Muscle of leg (tissue), 11 donors: ENCODE results near the gene CERK. TPM values are rescaled to one million over a fixed set of nuclear protein-coding genes. Genes with fewer than 3 reads are reported as not detected.

Experiments used
- DNase-seq: peaks from one replicate; pipeline ENCODE4 v3.0.0; 2013
- H3K27ac ChIP-seq: one replicate; pipeline ENCODE4 v1.5.1; 2013; ENCODE audit warnings: mild to moderate bottlenecking, low read length, control low read depth
- H3K27me3 ChIP-seq: one replicate; pipeline ENCODE4 v1.6.1; 2013; ENCODE audit warnings: low read length; ENCODE audit not compliant: control insufficient read depth, insufficient read depth
- H3K36me3 ChIP-seq: one replicate; pipeline ENCODE4 v1.6.1; 2013; ENCODE audit warnings: low read length; ENCODE audit not compliant: control insufficient read depth, insufficient read depth
- H3K4me1 ChIP-seq: one replicate; pipeline ENCODE4 v1.6.1; 2013; ENCODE audit warnings: low read length; ENCODE audit not compliant: control insufficient read depth, insufficient read depth
- H3K4me3 ChIP-seq: one replicate; pipeline ENCODE4 v1.5.1; 2013; ENCODE audit warnings: low read length, control low read depth
- H3K9me3 ChIP-seq: replicated peaks from 2 replicates; pipeline ENCODE4 v1.6.1; 2013; ENCODE audit warnings: low read depth, low read length; ENCODE audit not compliant: control insufficient read depth
- WGBS: methylation state at CpG from one replicate; pipeline ENCODE4 v1.1.5; 2013; ENCODE audit warnings: missing lambda C conversion rate; ENCODE audit not compliant: insufficient coverage; 5-methylcytosine and 5-hydroxymethylcytosine counted together
- polyA plus RNA-seq, 8 donors: library from polyadenylated mRNA; unstranded; fragments of 120-200 nt; gene quantifications; one replicate each; pipeline versions ENCODE4 v1.2.1 to v1.2.3, GENCODE V29; 2013; ENCODE audit warnings: inconsistent platforms in 1 of 8, low replicate concordance in 1 of 8; ENCODE audit not compliant: insufficient read length in 8 of 8, insufficient read depth in 1 of 8
- total RNA-seq: library from RNA; stranded (reverse); fragments of 120-200 nt; gene quantifications from one replicate; pipeline ENCODE4 v1.2.4, GENCODE V29; 2013

The CERK gene
- total and polyA plus RNA-seq, 9 donors, result 18.5 to 33.0 (median 25.4) TPM

DNA sequence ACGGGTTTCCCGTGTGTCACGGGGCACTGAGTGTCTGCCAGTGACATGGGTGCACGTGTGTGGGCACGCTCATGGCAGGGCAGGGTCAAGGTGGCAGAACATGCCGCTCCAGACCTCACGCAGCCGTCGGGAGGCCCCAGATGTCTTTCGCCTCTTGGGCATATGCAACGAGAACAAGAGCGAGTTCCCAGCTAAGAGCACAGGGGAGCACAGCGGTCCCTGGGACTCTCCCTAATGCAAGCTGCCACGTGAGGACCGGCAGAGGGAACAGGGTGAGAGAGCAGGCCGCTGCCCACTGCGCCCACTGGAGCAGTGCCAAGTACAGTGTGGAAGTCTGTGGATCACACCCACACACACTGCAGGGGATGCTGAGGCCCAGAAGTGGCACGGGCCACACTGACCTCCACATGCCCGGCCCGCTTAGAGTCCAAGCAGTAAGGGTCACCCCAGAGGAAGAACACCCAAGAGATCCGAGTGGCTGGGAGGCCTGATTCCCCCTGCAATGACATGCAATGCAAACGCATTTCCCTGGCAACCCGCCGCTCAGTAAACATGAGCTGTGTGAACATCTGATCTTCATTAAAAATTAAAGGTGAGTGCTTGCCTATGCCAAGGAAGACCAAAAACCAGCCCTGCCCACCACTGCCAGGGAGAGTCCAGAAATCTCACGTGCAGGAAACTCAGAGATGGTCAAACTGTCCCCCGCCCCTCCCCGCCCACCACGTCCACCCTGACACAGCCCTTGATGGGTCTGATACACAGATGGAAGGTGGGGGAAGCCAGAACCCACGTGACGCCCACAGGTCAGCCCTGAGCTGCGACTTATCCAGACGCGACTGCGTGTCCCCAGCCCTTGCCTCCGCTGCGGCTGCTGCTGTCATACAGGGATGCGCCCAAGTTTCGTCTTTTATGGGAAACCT lies 11.7 kb downstream of the CERK start:
- Histone ChIP-seq H3K27me3 (no peaks in the 10 kb centered on the region), H3K4me3 (no peak overlapping the region), H3K4me1 (peaks cover 29% of the 10 kb centered on the region), H3K9me3 (no peaks in the 10 kb centered on the region), H3K36me3 (peaks cover 25% of the 10 kb centered on the region), H3K27ac (no peak overlapping the region)
- 69% methylated on average over 32 of the region's 38 CpGs for WGBS
- DNase-seq, result no peak

DNA sequence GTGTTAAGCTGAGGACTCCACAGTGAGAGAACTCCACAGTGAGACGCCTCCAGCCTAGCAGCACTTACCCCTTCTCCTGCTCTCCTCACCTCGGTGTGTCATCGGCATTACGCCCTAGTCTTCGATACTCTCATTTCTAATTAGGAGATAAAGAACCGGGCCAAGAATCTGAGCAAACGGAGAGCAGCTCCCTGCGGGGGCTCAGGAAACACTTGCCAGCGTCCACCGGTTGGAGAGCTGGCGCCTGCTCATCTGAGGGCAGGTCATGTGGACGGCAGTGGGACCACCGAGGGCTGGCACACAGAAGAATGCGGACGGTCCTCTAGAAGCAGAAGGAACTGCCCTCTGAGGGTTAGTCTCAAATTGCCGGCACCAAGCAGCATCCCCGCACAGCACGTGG lies 13.0 kb downstream of the CERK start:
- Histone ChIP-seq H3K4me3 (no peak overlapping the region), H3K27ac (no peak overlapping the region), H3K36me3 (peaks cover 27% of the 10 kb centered on the region), H3K4me1 (peaks cover 19% of the 10 kb centered on the region), H3K9me3 (no peaks in the 10 kb centered on the region), H3K27me3 (no peaks in the 10 kb centered on the region)
- DNase-seq, result no peak
- WGBS, result 79% methylated on average over 18 of the region's 18 CpGs

DNA sequence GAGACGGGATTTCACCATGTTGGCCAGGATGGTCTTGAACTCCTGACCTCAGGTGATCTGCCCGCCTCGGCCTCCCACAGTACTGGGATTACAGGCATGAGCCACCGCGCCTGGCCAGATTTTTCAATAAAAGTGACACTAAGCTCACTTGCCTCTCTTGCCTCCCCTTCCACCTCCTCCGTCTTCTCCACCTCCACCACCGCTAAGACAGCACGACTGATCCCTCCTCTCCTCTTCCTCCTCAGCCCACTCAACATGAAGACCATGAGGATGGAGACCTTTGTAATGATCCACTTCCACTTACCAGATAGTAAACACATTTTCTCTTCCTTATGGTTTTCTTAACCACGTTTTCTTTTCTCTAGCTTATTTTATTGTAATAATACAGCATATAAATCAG lies 14.2 kb downstream of the CERK start:
- H3K9me3 ChIP-seq, result no peaks in the 10 kb centered on the region
- no peak for DNase-seq
- no peak overlapping the region for H3K4me3 ChIP-seq
- H3K36me3 ChIP-seq, result peaks cover 36% of the 10 kb centered on the region
- no peaks in the 10 kb centered on the region for H3K27me3 ChIP-seq
- H3K27ac ChIP-seq, result no peak overlapping the region
- WGBS, result 91% methylated on average over 8 of the region's 9 CpGs
- peaks cover 19% of the 10 kb centered on the region for H3K4me1 ChIP-seq

DNA sequence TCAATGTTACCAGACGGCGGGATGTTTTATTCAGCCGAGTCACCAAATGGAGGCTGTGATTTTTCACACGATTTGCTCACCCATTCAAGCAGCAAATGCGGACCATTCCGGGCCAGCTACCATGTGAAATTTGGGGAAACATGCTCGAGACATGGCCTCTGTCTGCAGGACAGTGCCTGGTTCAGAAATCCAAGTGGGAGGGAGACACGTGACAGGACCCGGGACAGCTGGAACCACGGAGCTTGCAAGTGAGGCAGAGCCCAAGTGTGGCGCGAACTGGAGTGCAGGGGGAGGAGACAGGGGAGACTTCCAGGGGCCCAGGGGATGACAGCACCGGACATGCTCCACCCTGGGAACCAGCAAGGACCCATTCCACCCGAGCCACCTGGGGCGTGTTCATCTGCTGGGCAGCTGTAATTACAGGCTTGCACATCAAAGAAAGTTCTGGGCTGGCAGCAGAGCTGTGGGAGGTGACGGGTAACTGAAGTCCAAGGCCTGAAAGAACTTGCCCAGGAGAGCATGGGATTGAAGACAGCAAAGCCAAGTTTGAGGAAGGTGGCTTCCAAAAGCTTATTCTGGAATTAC lies 16.5 kb downstream of the CERK start:
- Histone ChIP-seq H3K4me1 (peaks cover 19% of the 10 kb centered on the region), H3K27me3 (no peaks in the 10 kb centered on the region), H3K9me3 (no peaks in the 10 kb centered on the region), H3K27ac (no peak overlapping the region), H3K4me3 (no peak overlapping the region), H3K36me3 (peaks cover 43% of the 10 kb centered on the region)
- WGBS, result 76% methylated on average over 15 of the region's 16 CpGs
- peak; percentile 40 for DNase-seq

DNA sequence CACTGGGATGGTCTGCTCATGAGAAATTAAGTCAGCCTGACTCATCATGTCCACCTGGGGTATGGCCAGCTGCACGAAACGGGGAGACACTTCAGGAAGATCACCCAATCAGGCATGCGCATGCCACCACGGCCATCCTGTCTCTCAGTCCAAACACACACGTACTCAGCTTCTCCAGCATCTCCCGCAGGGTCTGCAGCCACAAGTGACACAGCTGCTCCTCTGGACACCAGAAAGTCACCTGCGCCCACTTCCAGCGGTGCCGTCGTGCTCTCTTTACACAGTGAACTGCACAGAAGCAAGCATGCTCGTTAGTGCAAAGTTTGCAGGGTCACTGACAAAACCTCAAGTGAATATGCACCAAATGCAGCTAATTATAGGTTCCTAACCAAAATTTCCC lies 18.1 kb downstream of the CERK start:
- Histone ChIP-seq H3K9me3 (no peaks in the 10 kb centered on the region), H3K4me3 (no peak overlapping the region), H3K27me3 (no peaks in the 10 kb centered on the region), H3K4me1 (peaks cover 5% of the 10 kb centered on the region), H3K27ac (no peak overlapping the region), H3K36me3 (peaks cover 43% of the 10 kb centered on the region)
- 94% methylated on average over 9 of the region's 11 CpGs for WGBS
- DNase-seq, result no peak

DNA sequence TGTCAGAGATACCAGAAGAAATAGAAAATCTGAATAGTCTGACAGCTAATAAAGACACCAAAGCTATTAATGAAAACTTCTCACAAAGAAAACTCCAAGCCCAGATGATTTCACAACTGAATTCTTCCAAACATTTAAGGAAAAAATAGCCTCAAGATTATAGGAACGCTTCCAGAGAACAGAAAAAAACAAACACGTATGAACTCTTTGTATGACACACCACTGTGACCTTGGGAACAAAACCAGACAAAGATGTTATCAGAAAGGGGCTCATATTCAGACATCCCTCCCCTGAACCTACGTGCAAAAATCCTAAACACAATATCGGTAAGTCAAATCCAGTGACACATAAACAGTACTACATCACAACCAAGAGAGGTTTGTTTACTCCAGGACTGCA lies 23.5 kb downstream of the CERK start:
- no peak for DNase-seq
- WGBS, result 61% methylated on average over 2 of the region's 4 CpGs
- no peak overlapping the region for H3K27ac ChIP-seq
- peaks cover 61% of the 10 kb centered on the region for H3K36me3 ChIP-seq
- H3K9me3 ChIP-seq, result no peaks in the 10 kb centered on the region
- H3K27me3 ChIP-seq, result no peaks in the 10 kb centered on the region
- no peaks in the 10 kb centered on the region for H3K4me1 ChIP-seq
- no peak overlapping the region for H3K4me3 ChIP-seq

DNA sequence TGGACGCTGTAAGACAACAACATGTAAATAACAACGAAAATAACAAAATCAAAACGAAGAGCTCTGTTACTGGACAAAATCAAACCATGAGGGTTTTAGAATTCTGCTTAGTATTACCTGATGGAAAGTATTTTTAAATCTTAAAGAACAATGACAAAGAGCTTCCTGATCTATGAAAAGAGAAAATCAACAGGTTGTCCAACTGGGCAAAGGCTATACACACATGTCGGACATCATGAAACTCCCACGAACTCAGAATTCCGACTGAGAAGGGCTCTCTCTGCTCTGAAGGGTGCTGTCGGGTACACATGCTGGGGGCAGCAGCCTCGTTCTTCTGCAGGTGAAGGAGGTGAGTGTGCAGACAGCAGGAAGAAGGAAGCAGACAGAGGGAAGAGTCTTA lies 25.8 kb downstream of the CERK start:
- peaks cover 66% of the 10 kb centered on the region for H3K36me3 ChIP-seq
- no peak overlapping the region for H3K27ac ChIP-seq
- 83% methylated on average over 5 of the region's 8 CpGs for WGBS
- no peaks in the 10 kb centered on the region for H3K4me1 ChIP-seq
- DNase-seq, result no peak
- H3K4me3 ChIP-seq, result no peak overlapping the region
- no peaks in the 10 kb centered on the region for H3K9me3 ChIP-seq
- H3K27me3 ChIP-seq, result no peaks in the 10 kb centered on the region

DNA sequence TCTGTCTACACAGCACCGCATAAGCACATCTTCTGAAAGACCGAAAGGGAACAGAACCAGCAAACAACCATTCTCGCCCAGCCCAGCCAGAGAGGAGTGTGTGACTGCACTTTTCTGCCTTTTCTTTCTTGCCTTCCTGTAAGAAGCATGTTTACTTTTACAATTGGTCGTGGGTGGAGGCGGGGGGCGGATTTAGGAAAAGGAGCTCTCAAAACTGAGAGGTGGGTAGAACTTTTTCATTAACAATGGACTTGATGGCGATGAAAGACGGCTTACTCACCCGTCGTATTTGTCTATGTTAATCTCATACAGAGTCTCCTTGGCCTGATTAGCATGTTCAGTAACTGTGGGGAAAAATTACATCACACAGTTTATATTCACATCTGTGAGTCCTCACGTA lies 27.2 kb downstream of the CERK start:
- Histone ChIP-seq H3K4me1 (no peaks in the 10 kb centered on the region), H3K9me3 (no peaks in the 10 kb centered on the region), H3K27ac (no peak overlapping the region), H3K27me3 (no peaks in the 10 kb centered on the region), H3K36me3 (peaks cover 72% of the 10 kb centered on the region), H3K4me3 (no peak overlapping the region)
- WGBS, result 88% methylated on average over 2 of the region's 11 CpGs
- DNase-seq, result no peak

DNA sequence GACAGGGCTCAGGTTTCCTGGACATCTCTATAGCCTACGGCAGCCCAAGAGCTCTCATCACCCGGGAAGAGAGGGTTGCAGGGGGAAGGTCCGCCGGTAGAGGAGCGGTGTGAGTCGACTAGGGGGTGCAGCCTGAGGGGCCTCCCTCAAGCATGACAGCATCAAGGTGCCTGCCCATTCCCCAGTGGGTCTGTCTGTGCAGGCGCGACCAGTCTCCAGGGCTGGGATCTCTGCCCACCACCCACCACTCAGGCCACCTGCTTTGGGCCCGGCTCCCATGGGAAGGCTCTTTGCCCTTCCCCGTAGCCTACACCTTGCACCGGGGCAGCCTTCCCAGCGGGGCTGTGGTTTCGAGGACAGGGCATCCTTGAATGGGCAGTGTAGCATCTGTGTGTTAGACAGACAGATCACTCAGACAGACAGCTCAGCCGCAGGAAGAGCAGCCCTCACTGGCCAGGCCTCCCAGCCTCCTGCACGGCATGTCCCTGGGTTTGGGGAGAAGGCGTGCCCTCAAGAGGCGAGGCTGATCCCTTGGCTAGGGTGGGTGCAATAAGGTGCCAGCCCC lies 29.2 kb downstream of the CERK start:
- H3K4me3 ChIP-seq, result no peak overlapping the region
- H3K27me3 ChIP-seq, result no peaks in the 10 kb centered on the region
- no peak for DNase-seq
- 91% methylated on average over 14 of the region's 17 CpGs for WGBS
- no peaks in the 10 kb centered on the region for H3K9me3 ChIP-seq
- H3K27ac ChIP-seq, result no peak overlapping the region
- H3K36me3 ChIP-seq, result peaks cover 82% of the 10 kb centered on the region
- H3K4me1 ChIP-seq, result no peaks in the 10 kb centered on the region

DNA sequence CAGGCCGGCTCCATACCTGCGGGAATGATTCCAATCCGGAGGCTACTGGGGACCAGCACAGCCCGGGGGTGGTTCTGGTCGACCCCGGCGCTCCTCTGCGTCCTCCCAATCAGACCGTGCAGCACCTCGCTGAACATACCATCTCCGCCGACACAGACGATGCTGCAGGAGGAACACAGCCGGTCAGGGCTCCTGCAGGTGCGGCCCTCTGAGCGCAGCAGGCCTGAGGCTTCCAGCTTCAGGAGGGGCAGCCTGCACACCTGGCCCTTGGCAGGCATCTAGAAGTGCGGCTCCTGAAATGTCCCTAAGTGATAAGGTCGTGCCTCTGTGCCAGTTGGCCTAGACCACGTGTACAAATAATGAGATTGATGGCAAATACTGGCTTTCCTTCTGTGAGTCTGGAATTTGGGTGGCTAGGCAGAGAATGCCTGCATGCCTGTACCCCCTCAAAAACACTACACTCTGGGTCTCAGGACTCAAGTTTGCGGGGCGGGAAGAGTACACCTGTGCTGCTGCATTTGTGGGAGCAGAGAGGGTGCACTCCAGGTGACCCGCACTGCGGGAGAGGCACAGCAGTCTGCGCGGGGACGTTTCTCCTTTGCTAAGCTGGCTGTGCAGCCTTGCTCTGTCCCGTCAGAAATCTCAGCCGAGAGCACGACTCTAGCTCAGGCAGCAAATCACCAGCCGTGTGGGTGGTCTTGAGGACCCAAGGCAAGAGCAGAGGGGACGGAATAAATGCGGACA lies 30.1 kb downstream of the CERK start:
- H3K27me3 ChIP-seq, result no peaks in the 10 kb centered on the region
- H3K27ac ChIP-seq, result no peak overlapping the region
- WGBS, result 92% methylated on average over 28 of the region's 32 CpGs
- no peak overlapping the region for H3K4me3 ChIP-seq
- no peaks in the 10 kb centered on the region for H3K9me3 ChIP-seq
- no peak for DNase-seq
- no peaks in the 10 kb centered on the region for H3K4me1 ChIP-seq
- H3K36me3 ChIP-seq, result peaks cover 85% of the 10 kb centered on the region
